K562 (cell line): Measurements from ENCODE around the gene OR5B2. TPM values are rescaled to one million over a fixed set of nuclear protein-coding genes. Genes with fewer than 3 reads are reported as not detected.

ENCODE experiments used
- ATAC-seq: fragments of 200-7000 bp; cut with Tn5 transposase; 3 replicates; pipeline ENCODE4 v1.9.1; 2020; ENCODE audit warnings: moderate library complexity
- BruUV-seq: library from RNA; stranded (reverse); fragments of 400-500 nt; replicated peaks from 2 replicates; lab custom pipeline; 2021; lab: Mats Ljungman, UMichigan
- CTCF ChIA-PET: fragments of 300-600 bp; formaldehyde crosslinking; extraction: SDS; loops from one replicate; lab custom pipeline; 2021; ENCODE audit warnings: low intra/inter-chr PET ratio; lab: Yijun Ruan, JAX
- POLR2A ChIA-PET: fragments of 300-600, 350-650 bp; sonication (Branson Sonifier 250); formaldehyde crosslinking; extraction: SDS; loops from one replicate; lab custom pipeline; 2021; ENCODE audit warnings: antibody characterized with exemption, inconsistent platforms; lab: Yijun Ruan, JAX
- DNase-seq, 4 experiments: peaks; one replicate each; pipeline versions ENCODE4 v3.0.0 to v3.0.0-alpha.2; 2011 to 2018; ENCODE audit warnings: low spot score in 3 of 4, mixed read lengths in 3 of 4; ENCODE audit errors: extremely low read depth in 1 of 4
- FAIRE-seq: peaks from 2 replicates; lab custom pipeline; 2011; peaks lifted over from hg19 to GRCh38; lab: Jason Lieb, UNC
- H2AFZ ChIP-seq: 2 replicates; pipeline ENCODE4 v1.6.0; 2011; ENCODE audit warnings: low read depth, low read length, control low read depth, inconsistent platforms
- H3K27ac ChIP-seq: fragments of 200-600 bp; 3 replicates; pipeline ENCODE4 v1.8.0; 2011; ENCODE audit warnings: low read depth, mild to moderate bottlenecking, control low read depth, inconsistent platforms, low read length, moderate library complexity, mixed read lengths; ENCODE audit errors: extremely low read depth
- H3K27me3 ChIP-seq, 2 experiments: fragments of 300-600 bp in 1 of 2; 2 replicates in 1 of 2; 3 replicates in 1 of 2; pipeline versions ENCODE4 v1.6.0 to v1.8.0; 2011; ENCODE audit warnings: inconsistent platforms in 2 of 2, low read length in 2 of 2, mild to moderate bottlenecking in 1 of 2, mixed read lengths in 1 of 2, moderate library complexity in 1 of 2; ENCODE audit not compliant: control insufficient read depth in 2 of 2, insufficient read depth in 2 of 2
- H3K36me3 ChIP-seq: fragments of 300-600 bp; 3 replicates; pipeline ENCODE4 v1.8.0; 2011; ENCODE audit warnings: mild to moderate bottlenecking, low read length, inconsistent platforms; ENCODE audit not compliant: control insufficient read depth, insufficient read depth
- H3K4me1 ChIP-seq, 2 experiments: fragments of 200-600 bp in 1 of 2; replicated peaks in 1 of 2; 2 replicates in 1 of 2; 3 replicates in 1 of 2; pipeline versions ENCODE4 v1.5.1 to v1.8.0; 2011; ENCODE audit warnings: inconsistent platforms in 2 of 2, low read length in 2 of 2, mild to moderate bottlenecking in 1 of 2, mixed read lengths in 1 of 2, moderate library complexity in 1 of 2; ENCODE audit not compliant: control insufficient read depth in 2 of 2, insufficient read depth in 2 of 2
- H3K4me2 ChIP-seq: 2 replicates; pipeline ENCODE4 v1.6.1; 2011; ENCODE audit warnings: low read length, control low read depth, inconsistent platforms, mixed read lengths; ENCODE audit not compliant: insufficient read depth
- H3K4me3 ChIP-seq: fragments of 200-600 bp; sonication (generic), shearing (Covaris generic); 2 replicates; pipeline ENCODE4 v1.5.1; 2016; ENCODE audit warnings: control low read depth, inconsistent platforms
- H3K79me2 ChIP-seq: fragments of 200-600 bp; 3 replicates; pipeline ENCODE4 v1.8.0; 2011; ENCODE audit warnings: low read length, inconsistent platforms; ENCODE audit not compliant: control insufficient read depth, insufficient read depth
- H3K9ac ChIP-seq, 2 experiments: 2 replicates each; pipeline versions ENCODE4 v1.6.0 to v1.6.1; 2011; ENCODE audit warnings: low read depth in 2 of 2, low read length in 2 of 2, control low read depth in 1 of 2, inconsistent platforms in 1 of 2, mild to moderate bottlenecking in 1 of 2, mixed read lengths in 1 of 2; ENCODE audit not compliant: insufficient read depth in 1 of 2
- H3K9me1 ChIP-seq: one replicate; pipeline ENCODE4 v1.6.0; 2011; ENCODE audit warnings: inconsistent platforms, mild to moderate bottlenecking, low read length, moderate library complexity; ENCODE audit not compliant: control insufficient read depth, insufficient read depth
- H3K9me3 ChIP-seq: replicated peaks from 2 replicates; pipeline ENCODE4 v1.5.1; 2011; ENCODE audit warnings: low read depth, low read length, inconsistent platforms; ENCODE audit not compliant: control insufficient read depth, insufficient read depth
- H4K20me1 ChIP-seq: replicated peaks from 2 replicates; pipeline ENCODE4 v1.6.1; 2011; ENCODE audit warnings: low read length, inconsistent platforms, mixed read lengths; ENCODE audit not compliant: control insufficient read depth, insufficient read depth
- ATF7 ChIP-seq: fragments of 450-650 bp; IDR thresholded peaks from 2 replicates; pipeline ENCODE4 v1.7.1; 2014; ENCODE audit warnings: mild to moderate bottlenecking, moderate library complexity
- CAMTA2 ChIP-seq: fragments of 250-450 bp; sonication (Bioruptor Pico); conservative IDR thresholded peaks from 2 replicates; pipeline ENCODE4 v1.5.1; 2022
- CBX3 ChIP-seq, 2 experiments: IDR thresholded peaks; 1 replicate in 1 of 2; 2 replicates in 1 of 2; pipeline ENCODE4 v1.6.1; 2012; ENCODE audit warnings: inconsistent platforms in 2 of 2, low read length in 2 of 2, borderline replicate concordance in 1 of 2, control low read depth in 1 of 2
- DACH1 ChIP-seq: fragments of 450-650 bp; IDR thresholded peaks from 2 replicates; pipeline ENCODE4 v1.6.1; 2018; ENCODE audit not compliant: partially characterized antibody
- MIER1 ChIP-seq: fragments of 450-650 bp; IDR thresholded peaks from 2 replicates; pipeline ENCODE4 v1.6.1; 2016; ENCODE audit warnings: antibody characterized with exemption, mild to moderate bottlenecking, low read depth
- MLLT1 ChIP-seq, 2 experiments: fragments of 450-650 bp; IDR thresholded peaks; 2 replicates each; pipeline ENCODE4 v1.6.1; 2016
- TRIM24 ChIP-seq, 2 experiments: fragments of 450-650 bp; IDR thresholded peaks; 2 replicates each; pipeline ENCODE4 v1.6.1; 2016
- TRIM28 ChIP-seq: fragments of 450-650 bp; IDR thresholded peaks from 2 replicates; pipeline ENCODE4 v1.6.1; 2017
- ZBTB26 ChIP-seq: fragments of 450-650 bp; formaldehyde crosslinking; IDR thresholded peaks from 2 replicates; pipeline ENCODE4 v1.4.0; 2022; ENCODE audit warnings: missing genetic modification characterization
- ZBTB33 ChIP-seq: sonication (generic); formaldehyde crosslinking; IDR thresholded peaks from 2 replicates; pipeline ENCODE4 v1.8.1; 2023; ENCODE audit warnings: mild to moderate bottlenecking, missing genetic modification reagents
- ZBTB7A ChIP-seq: IDR thresholded peaks from 2 replicates; pipeline ENCODE4 v1.6.1; 2011; ENCODE audit warnings: low read depth, mild to moderate bottlenecking, low read length, moderate library complexity, borderline replicate concordance; ENCODE audit not compliant: control insufficient read depth
- ZEB2 ChIP-seq: fragments of 450-650 bp; IDR thresholded peaks from 2 replicates; pipeline ENCODE4 v1.6.1; 2016
- ZNF280A ChIP-seq: fragments of 450-650 bp; IDR thresholded peaks from 2 replicates; pipeline ENCODE4 v1.6.1; 2018; ENCODE audit warnings: mild to moderate bottlenecking, low read depth; ENCODE audit not compliant: partially characterized antibody
- ZNF384 ChIP-seq: IDR thresholded peaks from 2 replicates; pipeline ENCODE4 v1.6.1; 2012; ENCODE audit warnings: low read depth, low read length, improper control_type of control experiment
- in situ Hi-C: fragments of 300-500 bp; cut with MboI; formaldehyde crosslinking; loops from 4 replicates; pipeline ENCODE4 v1.15.0; 2018; ENCODE audit warnings: inconsistent platforms, mixed read lengths
- intact Hi-C: fragments of 100-400 bp; cut with micrococcal nuclease; formaldehyde crosslinking; loops from 2 replicates; pipeline ENCODE4 v1.14.2; 2022
- polyA plus RNA-seq, 8 experiments: library from polyadenylated mRNA; depleted of rRNA in 4 of 8; stranded (reverse) in 5 of 8; unstranded in 3 of 8; fragments of >200 nt; fragmentation: Nextera tagmentation in 2 of 8; fragmentation: Illumina TruSeq in 1 of 8; extraction: Ambion mirVana in 2 of 8; extraction: Trizol in 1 of 8; gene quantifications; 2 replicates each; pipeline versions ENCODE4 v1.2.1 to v1.2.3, GENCODE V29; 2011 to 2014; ENCODE audit warnings: inconsistent platforms in 1 of 8, missing spikeins in 1 of 8
- total RNA-seq, 7 experiments: library from RNA; depleted of rRNA in 6 of 7; stranded (reverse); fragments of >200 nt in 6 of 7; fragmentation: Illumina TruSeq in 2 of 7; extraction: Trizol in 2 of 7; gene quantifications; 2 replicates each; pipeline versions ENCODE4 v1.2.1 to v1.2.3, GENCODE V29; 2011 to 2021; ENCODE audit warnings: low replicate concordance in 1 of 7

Gene OR5B2
- total and polyA plus RNA-seq, 9 of the 15 experiments (the other 6 are each of a cell fraction or from before 2014, with no cell fraction given): not detected

- no peak overlapping the region for H3K9ac ChIP-seq
- BruUV-seq: no TSS peak
- no peaks in the 10 kb centered on the region for H3K9me1 ChIP-seq
- no peaks in the 10 kb centered on the region for H3K27me3 ChIP-seq
- H3K36me3 ChIP-seq: no peaks in the 10 kb centered on the region
- H3K4me1 ChIP-seq: no peaks in the 10 kb centered on the region
- 0 out of 2 replicates have a peak, but pooled peaks cover 2% of the 10 kb centered on the region for H3K9me3 ChIP-seq
- no peak overlapping the region for H3K27ac ChIP-seq
- no peak overlapping the region for H2AFZ ChIP-seq
- CTCF ChIA-PET: no interaction called here
- DNase-seq (no peak), FAIRE-seq (peak; percentile 23), ATAC-seq (no peak)
- no peak overlapping the region for H3K4me2 ChIP-seq
- in situ Hi-C loops: no loop called here
- intact Hi-C loops: no loop called here
- POLR2A ChIA-PET: interaction anchor here (0.6 kb wide), 1 partner anchor 156 kb away, joined by 3 read pairs; no protein-coding TSS in a partner anchor
- peak; percentile 96 for TF ChIP-seq ZNF384
- 0 out of 4 replicates have a peak, but pooled peaks of 1 of the 2 experiments have one; percentile 38 for TF ChIP-seq MLLT1 (IDR thresholded peaks at IDR 0.05)
- peak; percentile 97 for TF ChIP-seq TRIM28
- TF ChIP-seq ZNF280A: peak; percentile 29
- TF ChIP-seq DACH1: peak; percentile 32
- TF ChIP-seq CAMTA2: no peak
- no peak for TF ChIP-seq ZBTB7A
- no peak for TF ChIP-seq ZBTB33
- no peak for TF ChIP-seq MIER1
- TF ChIP-seq ZBTB26 (CRISPR knock-in tag): no peak
- TF ChIP-seq TRIM24 (IDR thresholded peaks at IDR 0.05): peak in 1 of 2 experiments; percentile 72; a peak in 2 of 4 replicates
- 0 out of 2 replicates have a peak, but pooled peaks have one; percentile 9 for TF ChIP-seq ATF7
- peak in 1 of 2 experiments; percentile 90; a peak in 2 of 3 replicates for TF ChIP-seq CBX3 (IDR thresholded peaks at IDR 0.05; ENCODE audit: borderline replicate concordance in 1 of 2, low read length in 2 of 2)
- TF ChIP-seq ZEB2: 0 out of 2 replicates have a peak, but pooled peaks have one; percentile 27
- no peak overlapping the region for H3K4me3 ChIP-seq
- H4K20me1 ChIP-seq: no peaks in the 10 kb centered on the region
- no peaks in the 10 kb centered on the region for H3K79me2 ChIP-seq
Measured at GRCh38 chr11:58471892-58472291, 44.0 kb upstream of the OR5B2 start.
